GM19238 (cell line): ENCODE data around the gene ANKLE1.
A peak's percentile ranks its signal among the peaks of the same experiment; 100 is the strongest.
"Not testable (repeated sequence)": the region's sequence is repeated elsewhere in the genome, so short reads cannot be mapped to it uniquely, and the experiment has no call there.

Experiments used
- DNase-seq: peaks from one replicate; pipeline ENCODE4 v3.0.0; 2011; ENCODE audit warnings: low spot score; ENCODE audit not compliant: insufficient read length

ANKLE1 gene

GRCh38 chr19:17248011-17248776 is 33.5 kb upstream of the ANKLE1 start:
- DNase-seq, result no peak

GRCh38 chr19:17249887-17250548 is 31.7 kb upstream of the ANKLE1 start:
- no peak for DNase-seq

GRCh38 chr19:17254636-17255035 is 27.1 kb upstream of the ANKLE1 start:
- no peak for DNase-seq

- DNase-seq, result no peak
Observed at GRCh38 chr19:17255150-17255621, 26.5 kb upstream of the ANKLE1 start.

- no peak for DNase-seq
Observed at GRCh38 chr19:17256130-17256529, 25.6 kb upstream of the ANKLE1 start.

GRCh38 chr19:17259118-17259780 is 22.5 kb upstream of the ANKLE1 start:
- DNase-seq, result no peak

- DNase-seq, result no peak
Observed at GRCh38 chr19:17259934-17260333, 21.8 kb upstream of the ANKLE1 start.

GRCh38 chr19:17260842-17261325 is 20.8 kb upstream of the ANKLE1 start:
- DNase-seq, result peak; percentile 94

- no peak for DNase-seq
Observed at GRCh38 chr19:17262557-17262956, 19.1 kb upstream of the ANKLE1 start.

GRCh38 chr19:17263712-17264640 is 17.7 kb upstream of the ANKLE1 start:
- no peak for DNase-seq

GRCh38 chr19:17264641-17264979 is 17.1 kb upstream of the ANKLE1 start, which contains the start of gene USHBP1:
Gene USHBP1, minus strand, starts transcription at chr19:17264745. Its CDS starts 446 bp downstream, at chr19:17264299.
- no peak for DNase-seq

- no peak for DNase-seq
Observed at GRCh38 chr19:17266026-17266425, 15.7 kb upstream of the ANKLE1 start.

GRCh38 chr19:17266589-17266974 is 15.1 kb upstream of the ANKLE1 start:
- no peak for DNase-seq

- DNase-seq, result peak; percentile 98
Observed at GRCh38 chr19:17266975-17267788, 14.5 kb upstream of the ANKLE1 start, which contains the start of gene BABAM1. Gene BABAM1, plus strand, starts transcription at chr19:17267443. Its CDS starts 1,364 bp downstream, at chr19:17268807.

- DNase-seq, result no peak
Observed at GRCh38 chr19:17268754-17269153, 12.9 kb upstream of the ANKLE1 start.

- not testable (repeated sequence) for DNase-seq
Observed at GRCh38 chr19:17274892-17275291, 6.8 kb upstream of the ANKLE1 start.

GRCh38 chr19:17275441-17276175 is 6.1 kb upstream of the ANKLE1 start:
- no peak for DNase-seq

- no peak for DNase-seq
Observed at GRCh38 chr19:17279436-17279835, 2.3 kb upstream of the ANKLE1 start.

GRCh38 chr19:17282488-17283125 is 906 bp downstream of the ANKLE1 start:
- peak; percentile 80 for DNase-seq
